ENCODE results near the gene PTGIS.

Gene PTGIS

DNA sequence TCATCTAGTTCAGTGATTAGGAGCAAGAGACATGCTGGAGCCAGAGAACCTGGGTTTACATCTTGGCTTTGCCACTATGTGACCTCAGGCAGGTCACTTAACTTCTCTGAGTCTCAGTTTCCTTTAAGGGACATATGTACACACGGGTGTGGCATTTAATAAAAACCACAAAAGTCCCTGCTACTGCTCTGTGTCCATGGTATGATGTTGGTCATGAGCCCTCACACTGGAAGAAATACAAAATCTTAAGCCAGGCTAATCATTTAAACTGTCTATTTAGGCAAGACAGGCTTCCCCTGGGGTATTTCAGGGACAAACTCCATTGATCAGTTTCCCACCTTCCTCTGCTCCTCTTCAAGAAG is 12.9 kb upstream of the PTGIS start:
- no peak for DNase-seq
- no peaks in the 10 kb centered on the region for H3K27me3 ChIP-seq
- H3K9me3 ChIP-seq = peaks cover 3% of the 10 kb centered on the region
- no peak overlapping the region for H3K4me3 ChIP-seq (ENCODE audit: low read depth, low read length)
- no peak for TF ChIP-seq CTCF (IDR thresholded peaks at IDR 0.05; ENCODE audit: low read depth, low read length)
- no peaks in the 10 kb centered on the region for H3K36me3 ChIP-seq
- H3K4me1 ChIP-seq = no peaks in the 10 kb centered on the region

DNA sequence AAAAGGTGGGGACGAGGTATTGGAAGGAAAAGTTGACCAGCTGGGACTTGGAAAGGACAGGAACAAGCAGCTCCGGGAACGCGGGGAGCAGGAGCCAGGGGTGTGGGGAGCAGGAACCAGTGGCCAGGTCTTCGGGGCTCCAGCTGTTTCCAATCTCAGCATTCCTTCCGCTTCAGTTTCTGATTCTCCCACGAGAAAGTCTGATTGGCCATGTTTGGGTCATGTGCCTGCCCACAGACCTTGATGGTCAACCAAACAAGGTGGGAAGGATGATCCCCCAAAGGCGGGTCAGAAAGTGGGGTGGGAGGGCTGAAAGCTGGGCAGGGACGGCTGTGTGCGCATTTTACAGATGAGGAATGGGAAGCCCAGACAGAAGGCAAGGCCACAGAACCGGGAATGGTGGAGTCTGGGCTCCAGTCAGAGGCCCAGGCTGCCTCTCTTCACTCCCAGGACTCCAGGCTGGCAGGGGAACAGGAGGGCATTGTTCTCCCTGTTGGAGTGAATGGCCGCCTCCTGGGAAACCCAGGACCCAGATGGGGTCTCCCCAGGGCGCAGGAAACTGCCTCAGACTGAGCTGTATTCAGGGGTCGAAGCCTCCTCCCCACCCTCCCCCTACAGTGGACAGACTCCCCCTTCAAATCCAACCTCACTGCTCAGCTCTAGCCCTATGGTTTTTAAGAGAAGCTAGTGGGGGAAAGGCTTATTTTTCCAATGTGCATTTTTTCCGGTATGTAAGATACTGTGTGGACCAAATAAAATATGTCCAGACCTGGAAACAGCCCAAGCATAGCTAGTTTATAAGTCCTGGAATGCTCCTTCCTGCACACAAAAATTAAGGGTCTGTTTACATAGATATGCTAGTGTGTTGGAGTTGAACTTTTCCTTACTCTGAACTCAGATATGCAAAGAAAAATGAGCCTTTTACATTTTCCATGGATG is 12.2 kb upstream of the PTGIS start:
- Histone ChIP-seq H3K9me3 (peaks cover 3% of the 10 kb centered on the region), H3K36me3 (no peaks in the 10 kb centered on the region), H3K4me1 (no peaks in the 10 kb centered on the region), H3K4me3 (ENCODE audit: low read depth, low read length) (no peak overlapping the region), H3K27me3 (no peaks in the 10 kb centered on the region)
- no peak for DNase-seq
- no peak for TF ChIP-seq CTCF (IDR thresholded peaks at IDR 0.05; ENCODE audit: low read depth, low read length)

DNA sequence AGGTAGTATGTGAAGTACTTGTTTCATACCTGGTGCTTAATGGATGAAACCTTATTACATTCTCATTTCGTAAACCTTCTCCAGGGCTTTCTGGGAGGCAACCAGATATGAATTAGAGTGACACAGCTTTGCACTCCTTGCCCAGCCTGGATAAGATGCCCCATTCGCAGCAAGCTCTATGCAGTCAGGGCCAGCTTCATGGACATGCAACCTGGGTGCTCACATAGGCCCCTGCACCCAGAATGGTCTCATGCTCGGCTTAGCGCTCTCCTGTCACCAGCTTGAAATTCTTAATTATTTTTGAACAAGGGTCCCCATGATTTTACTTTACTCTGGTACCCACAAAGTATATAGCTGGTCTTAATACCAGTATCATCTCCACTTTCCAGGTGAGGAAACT is 11.3 kb upstream of the PTGIS start:
- no peaks in the 10 kb centered on the region for H3K4me1 ChIP-seq
- DNase-seq = no peak
- no peak for TF ChIP-seq CTCF (IDR thresholded peaks at IDR 0.05; ENCODE audit: low read depth, low read length)

DNA sequence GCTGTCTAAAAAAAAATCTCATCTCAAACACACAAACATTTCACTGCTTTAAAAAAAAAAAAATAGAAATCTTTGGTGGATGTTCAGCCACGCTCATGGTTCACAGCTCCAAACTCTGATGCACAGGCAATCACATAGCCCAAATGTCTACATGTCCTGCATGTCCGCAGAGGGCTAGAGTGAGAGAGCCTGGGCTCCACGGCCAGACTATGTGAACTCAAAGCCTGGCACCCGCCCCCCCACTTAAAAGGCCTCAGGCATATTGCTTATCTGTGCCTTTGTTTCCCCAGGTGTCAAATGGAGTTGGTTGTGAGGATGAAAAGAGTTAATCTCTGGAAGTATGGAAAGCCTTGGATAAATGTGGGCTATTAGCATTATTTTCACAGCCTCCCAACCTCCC is 10.5 kb upstream of the PTGIS start:
- no peaks in the 10 kb centered on the region for H3K4me1 ChIP-seq
- TF ChIP-seq CTCF (IDR thresholded peaks at IDR 0.05; ENCODE audit: low read depth, low read length) = no peak
- H3K4me3 ChIP-seq (ENCODE audit: low read depth, low read length) = no peak overlapping the region
- peaks cover 3% of the 10 kb centered on the region for H3K9me3 ChIP-seq
- no peak for DNase-seq
- no peaks in the 10 kb centered on the region for H3K27me3 ChIP-seq
- no peaks in the 10 kb centered on the region for H3K36me3 ChIP-seq

More for the DNA sequence above, 11.3 kb upstream of the PTGIS start:
- Histone ChIP-seq H3K27me3 (no peaks in the 10 kb centered on the region), H3K4me3 (ENCODE audit: low read depth, low read length) (no peak overlapping the region), H3K9me3 (peaks cover 3% of the 10 kb centered on the region), H3K36me3 (no peaks in the 10 kb centered on the region)

DNA sequence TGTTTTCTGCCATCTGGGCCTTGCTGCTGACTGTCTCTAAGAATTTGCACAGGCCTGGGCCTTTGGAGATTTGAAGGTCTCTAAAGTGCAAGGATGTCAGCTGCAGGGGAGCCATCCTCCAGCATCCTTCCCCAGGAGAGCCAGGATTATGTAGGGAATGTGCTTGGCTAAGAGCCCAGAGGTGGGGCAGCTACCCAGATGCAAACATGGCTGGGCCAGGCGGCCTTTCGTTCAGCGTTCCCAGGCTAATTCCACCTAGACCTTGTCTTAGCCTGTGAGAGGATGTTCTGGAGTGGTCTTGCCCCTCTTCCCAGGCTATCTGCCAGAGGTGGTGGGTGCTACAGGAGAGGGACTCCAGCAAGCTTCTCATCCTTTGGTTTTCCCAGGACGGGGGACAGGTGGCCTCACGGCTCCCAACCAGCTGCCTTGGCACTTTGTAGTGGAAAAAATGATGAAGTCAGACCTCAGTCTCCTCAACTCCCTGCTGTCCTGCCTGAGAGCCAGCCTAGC is 7.7 kb upstream of the PTGIS start:
- Histone ChIP-seq H3K9me3 (no peaks in the 10 kb centered on the region), H3K27me3 (no peaks in the 10 kb centered on the region), H3K4me3 (ENCODE audit: low read depth, low read length) (no peak overlapping the region), H3K4me1 (no peaks in the 10 kb centered on the region), H3K36me3 (no peaks in the 10 kb centered on the region)
- no peak for TF ChIP-seq CTCF (IDR thresholded peaks at IDR 0.05; ENCODE audit: low read depth, low read length)
- peak; percentile 23 for DNase-seq

DNA sequence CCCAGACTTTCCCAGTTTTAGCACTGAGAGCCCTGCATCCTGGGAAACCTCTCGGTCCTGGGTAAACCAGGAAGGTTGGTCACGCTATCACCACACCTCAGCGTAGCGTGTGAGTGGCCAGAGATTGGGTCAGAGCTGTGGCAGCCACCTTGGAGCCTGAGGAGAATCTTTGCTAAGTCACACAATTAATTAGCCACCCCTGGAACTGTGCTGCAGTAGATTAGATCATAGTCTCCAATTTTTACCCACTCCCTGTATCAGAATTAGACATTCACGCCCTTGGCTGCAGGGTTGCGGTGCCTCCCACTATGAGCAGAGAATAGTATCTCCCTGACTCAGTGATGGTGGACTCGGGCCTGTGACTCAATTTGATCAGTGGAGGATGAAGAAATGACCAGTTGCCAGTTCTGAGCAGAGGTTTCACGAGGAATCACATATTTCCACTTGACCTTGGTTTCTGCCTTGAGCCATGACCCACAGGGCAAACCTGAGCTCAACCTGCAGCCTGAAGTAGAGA is 6.0 kb upstream of the PTGIS start:
- no peaks in the 10 kb centered on the region for H3K4me1 ChIP-seq
- H3K36me3 ChIP-seq = no peaks in the 10 kb centered on the region
- no peak for TF ChIP-seq CTCF (IDR thresholded peaks at IDR 0.05; ENCODE audit: low read depth, low read length)
- peaks cover 5% of the 10 kb centered on the region for H3K27me3 ChIP-seq
- DNase-seq = no peak
- H3K9me3 ChIP-seq = no peaks in the 10 kb centered on the region
- H3K4me3 ChIP-seq (ENCODE audit: low read depth, low read length) = no peak overlapping the region

All from BE2C (cell line).